Stimulated activated naive CD4-positive, alpha-beta T cell treated with Interleukin-2 at 50 U/mL for 16 hours (primary cell): ENCODE measurements around the gene TUBG2.
A peak's percentile ranks its signal among the peaks of the same experiment; 100 is the strongest.
"Not testable (repeated sequence)": the region's sequence is repeated elsewhere in the genome, so short reads cannot be mapped to it uniquely, and the experiment has no call there.

Source experiments
- DNase-seq: peaks from one replicate; lab custom pipeline; 2025; lab: John Stamatoyannopoulos, UW

TUBG2 gene

DNA sequence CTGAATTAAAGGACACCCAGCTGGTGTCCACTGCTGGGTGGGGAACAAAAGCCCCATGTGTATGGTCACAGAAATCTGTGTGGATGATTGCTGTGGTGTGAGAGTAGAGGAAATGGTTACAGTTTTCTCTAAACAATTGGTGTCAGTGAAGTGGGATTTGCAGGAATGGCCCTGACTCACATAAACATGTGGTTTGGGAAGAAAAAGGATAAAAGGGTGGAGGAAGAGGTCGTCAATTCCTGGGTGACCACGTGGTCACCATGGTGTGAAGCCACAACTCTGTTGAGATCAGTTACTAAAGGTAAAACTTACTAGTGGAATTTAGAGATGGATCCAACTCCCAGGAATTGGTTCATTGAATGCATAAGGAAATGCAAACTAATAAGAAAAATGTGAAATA lies 3.6 kb upstream of the TUBG2 start:
- DNase-seq = no peak

GRCh38 chr17:42657824-42658588 lies 1.1 kb upstream of the TUBG2 start:
- DNase-seq = no peak

DNA sequence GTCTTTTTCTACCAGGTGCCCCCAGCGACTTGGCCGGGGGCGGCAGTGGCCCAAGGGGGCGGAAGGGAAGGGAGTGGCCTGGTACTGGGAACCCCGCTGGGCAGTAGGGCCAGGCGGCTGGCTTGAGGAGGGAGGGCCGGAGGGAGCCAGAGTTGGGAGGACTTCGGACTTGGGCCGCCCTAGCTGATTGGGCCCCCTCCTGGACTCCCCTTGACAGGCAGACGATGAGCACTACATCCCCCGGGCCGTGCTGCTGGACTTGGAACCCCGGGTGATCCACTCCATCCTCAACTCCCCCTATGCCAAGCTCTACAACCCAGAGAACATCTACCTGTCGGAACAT lies 819 bp downstream of the TUBG2 start:
- DNase-seq = not testable (repeated sequence)

GRCh38 chr17:42660692-42661345 lies 1.7 kb downstream of the TUBG2 start:
- no peak for DNase-seq

DNA sequence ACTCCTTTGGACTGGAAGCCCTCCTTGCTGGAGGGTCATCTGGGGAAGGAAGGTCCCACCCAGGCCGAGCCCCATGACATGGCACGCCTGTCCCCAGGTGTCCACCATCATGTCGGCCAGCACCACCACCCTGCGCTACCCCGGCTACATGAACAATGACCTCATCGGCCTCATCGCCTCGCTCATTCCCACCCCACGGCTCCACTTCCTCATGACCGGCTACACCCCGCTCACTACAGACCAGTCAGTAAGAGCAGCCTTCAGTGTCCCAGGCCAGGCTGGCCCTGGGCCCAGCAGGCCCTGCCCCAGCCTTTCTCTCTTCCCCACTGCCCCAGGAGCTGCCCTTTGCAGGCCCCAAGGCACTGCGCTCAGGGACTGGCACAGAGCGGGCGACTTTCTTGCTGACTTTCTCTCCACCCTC lies 6.5 kb downstream of the TUBG2 start:
- DNase-seq = no peak

DNA sequence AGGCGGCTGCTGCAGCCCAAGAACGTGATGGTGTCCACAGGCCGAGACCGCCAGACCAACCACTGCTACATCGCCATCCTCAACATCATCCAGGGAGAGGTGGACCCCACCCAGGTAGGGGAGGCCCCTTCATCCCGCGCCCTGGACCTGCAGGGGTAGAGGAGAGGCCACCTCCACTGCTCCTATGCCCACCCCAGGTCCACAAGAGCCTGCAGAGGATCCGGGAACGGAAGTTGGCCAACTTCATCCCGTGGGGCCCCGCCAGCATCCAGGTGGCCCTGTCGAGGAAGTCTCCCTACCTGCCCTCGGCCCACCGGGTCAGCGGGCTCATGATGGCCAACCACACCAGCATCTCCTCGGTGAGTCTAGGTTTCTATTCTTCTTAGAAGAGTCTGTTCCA lies 7.0 kb downstream of the TUBG2 start:
- not testable (repeated sequence) for DNase-seq

DNA sequence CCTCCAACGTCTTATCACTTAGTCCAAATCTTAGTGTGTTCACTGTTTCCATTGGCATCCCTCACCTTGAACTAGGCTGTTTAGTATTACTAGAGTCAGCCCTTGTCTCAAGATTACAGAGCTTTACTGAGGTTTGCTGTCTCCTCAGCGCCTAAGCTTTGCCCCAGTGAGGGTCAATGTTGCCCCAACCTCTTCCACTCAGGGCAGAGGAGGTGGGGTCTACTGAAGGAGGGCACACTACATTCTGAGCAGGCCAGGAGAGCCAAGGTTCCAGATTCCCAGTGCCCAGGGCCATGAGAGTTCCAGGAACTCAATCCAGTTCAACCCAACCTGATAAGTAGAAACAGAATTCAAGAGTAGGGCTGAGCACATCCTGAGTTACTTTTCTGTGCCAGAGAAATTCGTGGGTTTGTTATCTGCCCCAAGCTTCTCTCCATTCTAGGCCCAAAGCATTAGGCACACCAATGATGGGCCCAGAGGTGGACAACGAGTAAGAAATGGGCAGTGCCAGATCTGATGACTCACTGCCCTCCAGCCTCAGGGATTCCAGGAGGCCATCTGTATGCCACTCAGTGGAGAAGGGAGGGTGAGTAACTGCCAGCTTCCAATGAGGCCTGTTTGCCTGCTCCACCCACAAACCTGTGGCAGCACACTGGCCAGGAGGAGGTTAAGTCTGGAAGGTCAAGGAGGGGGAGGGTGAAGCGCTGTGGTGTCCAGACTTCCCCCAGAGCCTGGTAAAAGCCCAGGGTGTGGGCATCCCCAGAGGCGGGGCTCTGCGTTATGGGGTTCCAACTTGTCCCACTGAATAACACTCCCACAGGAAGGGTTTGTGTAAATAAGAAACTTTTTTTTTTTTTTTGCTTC lies 8.2 kb downstream of the TUBG2 start:
- no peak for DNase-seq

GRCh38 chr17:42669705-42669976 lies 10.6 kb downstream of the TUBG2 start:
- DNase-seq = no peak

GRCh38 chr17:42669977-42670788 lies 11.1 kb downstream of the TUBG2 start:
- peak; percentile 38 for DNase-seq

- peak; percentile 27 for DNase-seq
Measured at GRCh38 chr17:42670789-42671657, 11.9 kb downstream of the TUBG2 start.

DNA sequence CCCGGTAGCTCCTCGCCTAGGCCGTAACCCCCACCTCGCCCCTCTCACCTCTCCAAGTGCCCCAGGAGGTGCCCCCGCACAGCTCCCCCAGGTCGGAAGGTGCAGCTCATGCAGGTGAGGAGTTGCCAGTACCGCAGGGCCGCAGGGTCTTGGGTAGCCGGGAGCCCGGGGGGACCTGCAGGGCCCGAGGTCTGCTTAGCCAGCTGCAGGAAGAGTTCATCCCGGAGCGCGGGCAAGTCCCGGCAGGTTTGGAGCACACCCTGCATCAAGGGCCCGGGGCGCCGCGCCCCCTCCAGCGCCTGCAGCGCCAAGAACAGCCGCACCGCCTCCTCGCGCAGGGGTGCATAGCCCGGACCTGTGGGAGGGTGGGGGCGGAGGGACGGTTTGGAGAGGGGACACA lies 13.0 kb downstream of the TUBG2 start:
- no peak for DNase-seq

DNA sequence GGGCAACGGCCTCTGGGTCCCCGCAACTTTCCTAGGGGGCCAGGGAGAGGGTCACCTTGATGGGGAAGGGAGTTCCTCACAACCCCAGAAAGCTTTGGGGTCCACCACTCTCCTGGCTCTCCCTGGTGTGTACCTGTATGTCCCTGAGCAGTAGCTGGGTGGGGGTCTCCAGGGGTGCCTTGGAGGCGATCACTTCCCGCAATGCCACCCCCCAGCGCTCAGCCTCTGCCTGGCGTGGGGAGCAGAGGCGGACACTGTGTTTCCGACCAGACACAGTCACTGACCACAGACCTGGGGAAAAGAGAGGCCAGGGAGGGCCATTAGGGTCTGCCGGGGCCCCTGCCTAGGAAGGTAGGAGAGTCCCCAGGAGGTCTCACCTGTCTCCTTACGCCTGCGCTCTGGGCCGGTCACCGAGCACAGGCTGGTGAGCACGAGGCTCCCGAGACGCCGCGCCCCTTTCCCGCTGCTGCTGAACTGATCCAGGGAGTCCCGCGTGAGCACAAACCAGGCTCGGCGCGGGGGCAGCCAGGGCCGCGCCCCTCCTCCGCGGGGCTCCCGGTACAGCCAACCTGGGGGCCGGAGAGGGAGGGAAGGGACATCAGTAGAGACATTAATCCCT lies 14.3 kb downstream of the TUBG2 start:
- no peak for DNase-seq

DNA sequence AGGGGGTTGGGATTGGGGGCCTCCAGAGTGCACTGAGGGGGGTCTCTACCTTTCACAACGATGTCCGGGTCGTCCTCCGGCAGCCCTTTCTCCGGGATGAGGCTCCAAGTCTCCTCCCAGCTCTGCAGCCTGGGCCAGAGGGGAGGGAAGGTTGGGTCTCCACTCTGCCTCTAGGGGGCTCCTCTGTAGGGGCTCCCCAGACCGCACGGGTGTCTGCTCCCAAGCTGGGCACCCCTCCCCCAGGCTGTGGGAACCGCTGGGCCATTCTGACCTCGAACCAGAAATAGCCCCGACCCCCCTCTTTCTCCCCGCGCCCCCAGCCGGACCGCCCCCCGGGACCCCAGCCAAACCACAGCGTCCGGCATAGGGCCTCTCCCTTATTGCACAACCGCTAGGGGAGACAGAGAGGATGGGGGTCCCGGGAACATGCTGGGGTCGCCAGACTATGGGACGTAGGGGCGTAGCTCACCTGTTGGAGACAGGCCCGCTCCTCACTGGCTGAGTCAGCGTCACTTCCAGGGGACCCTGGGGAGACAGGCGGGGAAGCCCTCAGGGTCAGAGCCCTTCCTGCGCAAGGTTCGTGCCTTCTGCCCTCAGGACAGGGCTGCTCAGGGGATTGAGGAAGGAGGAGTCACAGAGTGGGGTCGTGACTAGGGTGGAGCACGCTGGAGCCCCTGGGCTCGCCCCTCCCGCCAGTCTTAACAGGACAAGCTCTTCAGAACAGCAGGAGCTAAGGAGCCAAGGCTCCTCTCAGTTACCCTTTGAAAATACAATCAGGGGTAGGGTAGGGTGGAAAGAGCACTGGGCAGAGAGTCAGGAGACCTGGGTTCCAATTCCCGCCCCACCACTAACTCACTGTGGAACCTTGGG lies 15.0 kb downstream of the TUBG2 start:
- no peak for DNase-seq

- DNase-seq = no peak
Measured at GRCh38 chr17:42674755-42675347, 15.8 kb downstream of the TUBG2 start.

DNA sequence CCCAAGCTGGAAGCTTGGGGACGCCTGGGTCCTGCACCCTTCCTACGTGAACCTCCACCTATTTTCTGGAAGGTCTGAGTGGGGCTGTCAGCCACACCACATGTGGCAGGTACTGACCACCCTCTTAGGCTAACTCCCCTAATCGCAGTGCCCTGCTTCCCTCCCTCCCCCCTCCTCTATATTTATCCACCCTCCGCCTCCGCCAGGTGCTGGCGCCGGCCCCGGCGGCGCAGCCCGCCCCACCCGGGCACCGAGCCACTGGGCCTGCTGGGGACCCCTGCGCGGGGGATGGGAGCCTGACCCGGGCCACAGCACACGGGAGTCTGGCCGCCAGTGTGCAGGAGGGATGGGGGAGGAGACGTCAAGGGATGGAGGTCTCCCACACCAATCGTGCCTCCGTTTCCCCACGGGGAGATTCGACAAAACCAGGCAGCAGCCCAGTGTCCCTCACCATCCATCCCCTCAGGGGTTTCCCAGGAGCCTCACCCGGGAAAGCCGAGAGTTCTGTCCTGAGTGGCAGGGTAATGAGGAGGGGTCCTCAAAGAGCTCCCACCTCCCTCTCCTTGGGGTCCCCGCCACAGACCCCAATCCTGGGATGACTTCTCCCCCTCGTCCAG lies 16.4 kb downstream of the TUBG2 start:
- no peak for DNase-seq

DNA sequence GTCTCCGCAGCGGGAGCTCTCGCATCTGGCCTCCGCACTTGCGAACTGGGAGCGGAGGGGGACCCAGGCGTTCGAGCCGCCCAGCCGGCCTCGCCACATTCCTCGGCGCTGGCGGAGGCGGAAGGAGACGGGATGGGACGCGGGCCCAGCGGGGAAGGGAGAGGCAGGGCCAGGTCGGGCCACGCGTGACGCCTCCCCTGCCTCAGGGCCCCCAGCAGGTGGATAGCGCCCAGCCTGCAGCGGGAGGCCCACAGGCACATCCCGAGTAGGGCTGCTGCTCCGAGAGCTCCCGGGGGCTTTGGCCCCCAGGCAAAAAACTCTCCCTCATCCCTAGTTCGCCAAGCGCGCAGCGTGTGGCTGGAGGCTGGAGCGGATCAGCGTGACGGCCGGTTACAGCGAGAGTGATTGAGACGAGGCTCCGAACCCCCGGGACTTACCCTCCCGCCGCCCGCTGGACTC lies 16.9 kb downstream of the TUBG2 start:
- DNase-seq = no peak

DNA sequence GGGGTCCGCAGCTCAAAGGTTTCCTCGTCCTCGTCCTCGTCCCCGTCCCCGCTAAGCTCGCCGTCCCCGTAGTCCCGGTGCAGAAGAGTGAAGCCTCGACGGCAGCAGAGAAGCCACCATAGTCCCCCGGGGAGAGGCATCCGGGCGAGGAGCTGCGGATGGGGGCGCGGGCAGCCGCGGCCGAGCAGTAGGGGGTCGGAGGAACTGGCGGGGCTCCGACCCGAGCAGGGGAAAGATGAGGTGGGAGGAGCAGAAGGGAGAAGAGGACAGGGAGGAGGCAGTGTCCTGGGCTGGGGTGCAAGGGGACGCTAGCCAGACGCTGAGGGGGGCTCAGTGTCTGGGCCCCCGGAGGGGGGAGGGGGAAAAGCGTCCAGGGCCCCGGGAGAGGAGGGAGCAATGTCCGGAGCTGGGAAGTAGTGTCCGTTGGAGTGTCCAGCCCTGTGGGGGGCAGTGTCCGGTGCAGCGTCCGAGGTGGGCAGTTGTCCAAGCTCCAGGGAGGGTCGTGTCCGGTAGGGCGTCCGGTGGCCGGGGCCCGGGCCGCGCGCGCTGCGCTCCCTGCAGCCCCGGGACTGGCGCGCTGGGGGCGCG lies 17.4 kb downstream of the TUBG2 start, which contains the start of gene PLEKHH3:
PLEKHH3 (minus strand) TSS at position 571 of the 588 bp plus-strand sequence; CDS start at position 140, 431 bp downstream.
- no peak for DNase-seq
